GM23338 (cell line): ENCODE results near the gene LPP. TPM values are rescaled to one million over a fixed set of nuclear protein-coding genes. Genes with fewer than 3 reads are reported as not detected.

Experiments
- ATAC-seq: fragments of 200-7000 bp; cut with Tn5 transposase; 3 replicates; pipeline ENCODE4 v1.9.1; 2020
- DNase-seq: peaks from one replicate; pipeline ENCODE4 v3.0.0-alpha.2; 2015; ENCODE audit warnings: low spot score
- H2AFZ ChIP-seq: fragments of 200-600 bp; sonication (generic); 2 replicates; pipeline ENCODE4 v1.8.0; 2016; ENCODE audit warnings: antibody characterized with exemption, mild to moderate bottlenecking, moderate library complexity
- H3F3A ChIP-seq: fragments of 200-600 bp; sonication (generic); replicated peaks from 2 replicates; pipeline ENCODE4 v1.8.0; 2017; ENCODE audit warnings: antibody characterized with exemption, mixed run types, low read depth
- H3K27ac ChIP-seq: fragments of 200-600 bp; sonication (generic); 2 replicates; pipeline ENCODE4 v1.6.1; 2016; ENCODE audit warnings: low read depth
- H3K27me3 ChIP-seq: fragments of 200-600 bp; sonication (generic); 2 replicates; pipeline ENCODE4 v1.8.0; 2016; ENCODE audit warnings: mild to moderate bottlenecking, mixed run types, moderate library complexity; ENCODE audit not compliant: insufficient read depth
- H3K36me3 ChIP-seq: fragments of 200-600 bp; sonication (generic); 2 replicates; pipeline ENCODE4 v1.8.0; 2016; ENCODE audit warnings: mild to moderate bottlenecking; ENCODE audit not compliant: insufficient read depth
- H3K4me1 ChIP-seq: fragments of 200-600 bp; sonication (generic); 2 replicates; pipeline ENCODE4 v1.8.0; 2016; ENCODE audit warnings: mild to moderate bottlenecking, moderate library complexity; ENCODE audit not compliant: insufficient read depth
- H3K4me2 ChIP-seq: fragments of 200-600 bp; sonication (generic); 2 replicates; pipeline ENCODE4 v1.7.1; 2017; ENCODE audit warnings: mixed run types
- H3K4me3 ChIP-seq: fragments of 200-600 bp; sonication (generic); 2 replicates; pipeline ENCODE4 v1.6.1; 2016; ENCODE audit warnings: mixed run types
- H3K79me2 ChIP-seq: fragments of 200-600 bp; sonication (generic); replicated peaks from 2 replicates; pipeline ENCODE4 v1.8.0; 2017; ENCODE audit warnings: mild to moderate bottlenecking; ENCODE audit not compliant: insufficient read depth
- H3K9me2 ChIP-seq: fragments of 200-600 bp; sonication (generic); 2 replicates; pipeline ENCODE4 v1.8.0; 2017; ENCODE audit not compliant: insufficient read depth
- H4K20me1 ChIP-seq: fragments of 200-600 bp; sonication (generic); replicated peaks from 2 replicates; pipeline ENCODE4 v1.8.0; 2017; ENCODE audit warnings: mild to moderate bottlenecking; ENCODE audit not compliant: insufficient read depth
- H3K27ac Mint-ChIP-seq: 2 replicates; pipeline ENCODE4 v1.8.0; 2020; ENCODE audit warnings: inconsistent platforms, mild to moderate bottlenecking, moderate library complexity, mixed read lengths
- H3K27me3 Mint-ChIP-seq: 3 replicates; pipeline ENCODE4 v1.8.0; 2022; ENCODE audit warnings: low read depth, mild to moderate bottlenecking, moderate library complexity, mixed read lengths, inconsistent platforms; ENCODE audit not compliant: insufficient read depth, poor library complexity
- H3K36me3 Mint-ChIP-seq: 3 replicates; pipeline ENCODE4 v1.8.0; 2021; ENCODE audit warnings: low read depth, mild to moderate bottlenecking, inconsistent platforms, moderate library complexity, mixed read lengths
- H3K4me1 Mint-ChIP-seq: 3 replicates; pipeline ENCODE4 v1.8.0; 2020; ENCODE audit warnings: mild to moderate bottlenecking, inconsistent platforms, mixed read lengths
- H3K4me3 Mint-ChIP-seq: 3 replicates; pipeline ENCODE4 v1.8.0; 2021; ENCODE audit warnings: moderate library complexity, mild to moderate bottlenecking, inconsistent platforms, mixed read lengths
- H3K9me3 Mint-ChIP-seq: 3 replicates; pipeline ENCODE4 v1.8.0; 2020; ENCODE audit warnings: moderate library complexity, mild to moderate bottlenecking, inconsistent platforms, mixed read lengths
- CREB1 ChIP-seq: fragments of 250-450 bp; sonication (Bioruptor Pico); IDR thresholded peaks from 2 replicates; pipeline ENCODE4 v1.5.0; 2020; ENCODE audit warnings: low read depth, mild to moderate bottlenecking, moderate library complexity
- CTCF ChIP-seq, 2 experiments: fragments of 200-600 bp in 1 of 2; sonication (generic) in 1 of 2; conservative IDR thresholded peaks; 2 replicates each; pipeline versions ENCODE4 v1.5.1 to v1.6.1; 2016 to 2017; ENCODE audit warnings: antibody characterized with exemption in 2 of 2, low read depth in 2 of 2, mild to moderate bottlenecking in 2 of 2, moderate library complexity in 1 of 2
- ETS1 ChIP-seq: IDR thresholded peaks from 2 replicates; pipeline ENCODE4 v1.6.1; 2016; ENCODE audit warnings: antibody characterized with exemption
- EZH2 ChIP-seq: fragments of 200-600 bp; sonication (generic); IDR thresholded peaks from one replicate; pipeline ENCODE4 v1.8.0; 2017; ENCODE audit warnings: antibody characterized with exemption, mild to moderate bottlenecking, low read depth; ENCODE audit not compliant: unreplicated experiment
- EZH2phosphoT487 ChIP-seq: fragments of 200-600 bp; sonication (generic); IDR thresholded peaks from one replicate; pipeline ENCODE4 v1.8.1; 2018; ENCODE audit warnings: antibody characterized with exemption; ENCODE audit not compliant: unreplicated experiment
- JUNB ChIP-seq: IDR thresholded peaks from one replicate; pipeline ENCODE4 v1.6.1; 2016; ENCODE audit warnings: antibody characterized with exemption; ENCODE audit not compliant: unreplicated experiment
- NANOG ChIP-seq: IDR thresholded peaks from 2 replicates; pipeline ENCODE4 v1.6.1; 2016; ENCODE audit warnings: antibody characterized with exemption, borderline replicate concordance
- POLR2AphosphoS5 ChIP-seq: IDR thresholded peaks from 2 replicates; pipeline ENCODE4 v1.6.1; 2016; ENCODE audit warnings: antibody characterized with exemption, low read depth
- REST ChIP-seq: IDR thresholded peaks from one replicate; pipeline ENCODE4 v1.6.1; 2018; ENCODE audit warnings: antibody characterized with exemption; ENCODE audit not compliant: unreplicated experiment
- STAT1 ChIP-seq: IDR thresholded peaks from one replicate; pipeline ENCODE4 v1.6.1; 2016; ENCODE audit warnings: antibody characterized with exemption; ENCODE audit not compliant: unreplicated experiment
- ZNF114 ChIP-seq: fragments of 250-450 bp; sonication (Bioruptor Pico); IDR thresholded peaks from 2 replicates; pipeline ENCODE4 v1.5.0; 2020; ENCODE audit warnings: mild to moderate bottlenecking, moderate library complexity
- ZNF331 ChIP-seq: fragments of 250-450 bp; sonication (Bioruptor Pico); IDR thresholded peaks from 2 replicates; pipeline ENCODE4 v1.5.0; 2020; ENCODE audit warnings: low read depth, mild to moderate bottlenecking, moderate library complexity
- ZNF462 ChIP-seq: fragments of 250-450 bp; sonication (Bioruptor Pico); IDR thresholded peaks from 2 replicates; pipeline ENCODE4 v1.5.0; 2020; ENCODE audit warnings: mild to moderate bottlenecking, moderate library complexity
- polyA plus RNA-seq: library from polyadenylated mRNA; unstranded; fragments of >200 nt; fragmentation: Nextera tagmentation; extraction: Ambion mirVana; gene quantifications from 2 replicates; pipeline ENCODE4 v1.2.1, GENCODE V29; 2016
- total RNA-seq: library from RNA; depleted of rRNA; stranded (reverse); fragments of >200 nt; shearing (Covaris generic); gene quantifications from 2 replicates; pipeline ENCODE4 v1.2.3, GENCODE V29; 2014

Gene LPP
- total and polyA plus RNA-seq, 2 experiments from 2014 or later = 23.0 to 35.2 TPM

GRCh38 chr3:188243124-188243795 lies 89.3 kb downstream of the LPP start:
- no peaks in the 10 kb centered on the region for H3K36me3 ChIP-seq
- no peak overlapping the region for H3K27ac ChIP-seq
- H3K27me3 ChIP-seq = no peaks in the 10 kb centered on the region
- H3K4me1 ChIP-seq = no peaks in the 10 kb centered on the region
- DNase-seq = no peak
- Mint-ChIP-seq H3K27me3 (peaks cover 2% of the 10 kb centered on the region), H3K9me3 (no peaks in the 10 kb centered on the region; the same call in 2 of the 3 replicates), H3K4me1 (peaks cover 6% of the 10 kb centered on the region; the same call in 2 of the 3 replicates), H3K36me3 (no peaks in the 10 kb centered on the region), H3K4me3 (no peak overlapping the region), H3K27ac (no peak overlapping the region)
- H4K20me1 ChIP-seq = no peaks in the 10 kb centered on the region
- H3F3A ChIP-seq = no peaks in the 10 kb centered on the region
- no peak overlapping the region for H3K4me2 ChIP-seq
- H2AFZ ChIP-seq = no peak overlapping the region
- no peak for ATAC-seq
- H3K4me3 ChIP-seq = no peak overlapping the region
- no peaks in the 10 kb centered on the region for H3K9me2 ChIP-seq
- TF ChIP-seq ZNF331 (no peak), EZH2 (no peak), ZNF462 (CRISPR knock-in tag) (no peak), JUNB (no peak), REST (no peak), CREB1 (CRISPR knock-in tag) (no peak), ETS1 (no peak), CTCF (conservative IDR thresholded peaks at IDR 0.05; ENCODE audit: low read depth in 2 of 2) (no peak), STAT1 (no peak), EZH2phosphoT487 (no peak), POLR2AphosphoS5 (no peak), ZNF114 (CRISPR knock-in tag) (no peak), NANOG (no peak)
- H3K79me2 ChIP-seq = peaks cover 7% of the 10 kb centered on the region; the same call in 1 of the 2 replicates
